Measurements from ENCODE around the gene MLXIPL. TPM values are rescaled to one million over a fixed set of nuclear protein-coding genes. Genes with fewer than 3 reads are reported as not detected.

Gene MLXIPL
- total and polyA plus RNA-seq, 2 donors (not counting 3 experiments of a cell fraction or from before 2014, with no cell fraction given) = not detected

DNA sequence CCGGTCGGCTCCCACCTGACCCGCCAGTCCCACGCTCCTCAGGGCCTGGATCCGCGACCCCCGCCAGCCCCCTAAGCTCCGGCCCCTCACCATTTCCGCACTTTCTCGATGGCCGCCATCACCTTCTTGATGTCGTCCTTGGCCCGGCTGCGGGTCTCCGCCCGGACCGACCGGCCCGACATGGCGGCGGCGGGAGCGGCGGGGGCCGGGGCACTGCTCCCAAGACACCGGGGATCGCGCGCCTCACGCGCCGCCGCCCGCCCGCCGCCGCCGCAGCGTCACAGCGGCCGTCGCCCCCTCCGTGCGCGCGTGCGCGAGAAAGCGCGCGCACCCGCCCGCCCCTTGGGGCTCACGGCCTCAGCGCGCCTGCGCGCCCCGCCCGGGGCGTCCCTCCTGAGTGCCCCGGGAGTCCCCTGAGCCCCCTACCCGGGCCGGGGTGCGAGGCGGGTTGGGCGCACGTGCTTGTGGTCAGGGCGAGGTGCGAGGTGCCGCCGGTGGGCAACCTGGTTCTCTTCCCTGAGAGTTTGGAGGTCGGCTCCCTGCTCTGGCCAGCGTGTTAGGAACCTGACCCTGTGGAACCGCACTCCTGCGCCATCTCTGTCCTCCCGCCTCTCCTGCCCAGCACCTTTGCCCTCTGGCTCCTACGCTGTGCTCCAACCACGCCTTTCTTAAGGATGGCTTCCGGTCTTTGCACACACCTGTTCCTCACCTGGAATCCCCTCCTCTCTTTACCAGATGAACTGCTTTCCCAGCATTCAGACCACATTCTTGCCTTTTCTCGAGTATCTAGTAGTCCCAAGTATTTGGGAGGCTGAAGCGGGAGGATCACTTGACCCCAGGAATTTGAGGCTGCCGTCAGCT lies 66.7 kb downstream of the MLXIPL start, which contains the start of gene BCL7B:
Gene BCL7B (minus strand): TSS at position 294 of the 861 bp plus-strand sequence. CDS start 112 bp downstream, at position 182.
- Histone ChIP-seq H3K9me1 (replicated peaks; ENCODE audit: control insufficient read depth, extremely low read depth, insufficient read depth, low read length) (no peaks in the 10 kb centered on the region), H3K9ac (replicated peaks; ENCODE audit: extremely low read depth, insufficient read depth, low read length) (peak within 1 kb of the TSS; percentile 100), H3K4me1 (ENCODE audit: control insufficient read depth, extremely low read depth, insufficient read depth, low read length) (peaks cover 18% of the 10 kb centered on the region), H3K4me2 (ENCODE audit: insufficient read depth, low read length) (peak within 1 kb of the TSS; percentile 96), H4K20me1 (replicated peaks; ENCODE audit: control insufficient read depth, extremely low read depth, insufficient read depth, low read length) (peaks cover 2% of the 10 kb centered on the region), H3K36me3 (ENCODE audit: control insufficient read depth in 2 of 2, extremely low read depth in 1 of 2, insufficient read depth in 2 of 2, low read length in 2 of 2) (no peaks in the 10 kb centered on the region), H3K27me3 (ENCODE audit: control insufficient read depth in 2 of 2, insufficient read depth in 2 of 2, low read length in 2 of 2) (no peaks in the 10 kb centered on the region), H2AFZ (ENCODE audit: low read depth, low read length) (peak within 1 kb of the TSS; percentile 99), H3K9me3 (replicated peaks; ENCODE audit: control insufficient read depth, insufficient read depth, low read length) (no peaks in the 10 kb centered on the region), H3K79me2 (ENCODE audit: control insufficient read depth, insufficient read depth, low read length) (peaks cover 40% of the 10 kb centered on the region), H3K27ac (ENCODE audit: insufficient read depth, low read depth, low read length) (peak within 1 kb of the TSS; percentile 99), H3K4me3 (replicated peaks in 1 of 3; ENCODE audit: insufficient read depth in 1 of 3, low read depth in 1 of 3, low read length in 3 of 3) (peak within 1 kb of the TSS; percentile 69 to 90 (median 82))
- intact Hi-C loops (cut with micrococcal nuclease) = loop anchor here (1.0 kb wide), 2 partner anchors 21 to 35 kb away; partner anchors contain the start of genes BAZ1B and TBL2
- CTCF ChIA-PET = interaction anchor here (0.8 to 1.1 kb wide), 2 partner anchors 20 to 49 kb away, joined by 3 to 5 read pairs; partner anchors contain the start of gene TBL2
- DNase-seq (ENCODE audit: low read depth, low spot score) = peak; percentile 69
- POLR2A ChIA-PET = interaction anchor here (0.7 to 1.3 kb wide), 3 partner anchors 20 to 36 kb away, joined by 3 to 5 read pairs (median 4); partner anchors contain the start of genes BAZ1B and TBL2
- dilution Hi-C loops (cut with MboI; ENCODE audit: extremely low pct_ligation_motif_present, low sequenced_read_pairs) = no loop called here
- FAIRE-seq = no peak
- TSS peak; percentile 69 for BruUV-seq (replicated peaks)
- TF ChIP-seq POLR2AphosphoS5 (IDR thresholded peaks at IDR 0.05; ENCODE audit: insufficient read depth, low read depth, low read length) (peak; percentile 82), POLR2A (IDR thresholded peaks at IDR 0.05; ENCODE audit: low read depth, low read length) (peak; percentile 76), GATA2 (IDR thresholded peaks at IDR 0.05; ENCODE audit: insufficient read depth, insufficient read length, low read depth, low read length) (no peak)
- TF ChIP-seq, protein P1, sequence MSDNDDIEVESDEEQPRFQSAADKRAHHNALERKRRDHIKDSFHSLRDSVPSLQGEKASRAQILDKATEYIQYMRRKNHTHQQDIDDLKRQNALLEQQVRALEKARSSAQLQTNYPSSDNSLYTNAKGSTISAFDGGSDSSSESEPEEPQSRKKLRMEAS (IDR thresholded peaks at IDR 0.05; ENCODE audit: insufficient read depth, insufficient read length) = peak; percentile 47

- H3K4me3 ChIP-seq (replicated peaks in 1 of 3; ENCODE audit: insufficient read depth in 1 of 3, low read depth in 1 of 3, low read length in 3 of 3) = peak overlapping the region; percentile 69 to 90 (median 82)
- H3K36me3 ChIP-seq (ENCODE audit: control insufficient read depth in 2 of 2, extremely low read depth in 1 of 2, insufficient read depth in 2 of 2, low read length in 2 of 2) = no peaks in the 10 kb centered on the region
- TF ChIP-seq POLR2AphosphoS5 (IDR thresholded peaks at IDR 0.05; ENCODE audit: insufficient read depth, low read depth, low read length) (peak; percentile 89), POLR2A (IDR thresholded peaks at IDR 0.05; ENCODE audit: low read depth, low read length) (no peak)
- peaks cover 45% of the 10 kb centered on the region for H3K79me2 ChIP-seq (ENCODE audit: control insufficient read depth, insufficient read depth, low read length)
- DNase-seq (ENCODE audit: low read depth, low spot score) = peak; percentile 96
- H3K9me1 ChIP-seq (replicated peaks; ENCODE audit: control insufficient read depth, extremely low read depth, insufficient read depth, low read length) = no peaks in the 10 kb centered on the region
- intact Hi-C loops (cut with micrococcal nuclease) (loop anchor here (1.0 kb wide), 2 partner anchors 21 to 35 kb away; partner anchors contain the start of genes BAZ1B and TBL2), dilution Hi-C loops (cut with MboI; ENCODE audit: extremely low pct_ligation_motif_present, low sequenced_read_pairs) (no loop called here)
- H3K27me3 ChIP-seq (ENCODE audit: control insufficient read depth in 2 of 2, insufficient read depth in 2 of 2, low read length in 2 of 2) = no peaks in the 10 kb centered on the region
- CTCF ChIA-PET = interaction anchor here (0.8 to 1.1 kb wide), 3 partner anchors 21 to 182 kb away, joined by 3 to 5 read pairs (median 3); partner anchors contain the start of genes ABHD11 and TBL2
- POLR2A ChIA-PET = interaction anchor here (0.6 to 1.3 kb wide), 3 partner anchors 21 to 146 kb away, joined by 4 to 5 read pairs (median 5); partner anchors contain the start of genes BAZ1B and TBL2
- H3K4me2 ChIP-seq (ENCODE audit: insufficient read depth, low read length) = peak overlapping the region; percentile 88
- no peaks in the 10 kb centered on the region for H3K9me3 ChIP-seq (replicated peaks; ENCODE audit: control insufficient read depth, insufficient read depth, low read length)
- H3K27ac ChIP-seq (ENCODE audit: insufficient read depth, low read depth, low read length) = peak overlapping the region; percentile 99
- H3K9ac ChIP-seq (replicated peaks; ENCODE audit: extremely low read depth, insufficient read depth, low read length) = peak overlapping the region; percentile 100
- peaks cover 2% of the 10 kb centered on the region for H4K20me1 ChIP-seq (replicated peaks; ENCODE audit: control insufficient read depth, extremely low read depth, insufficient read depth, low read length)
- FAIRE-seq = peak; percentile 85
- no TSS peak for BruUV-seq (replicated peaks)
- no peak overlapping the region for H2AFZ ChIP-seq (ENCODE audit: low read depth, low read length)
- H3K4me1 ChIP-seq (ENCODE audit: control insufficient read depth, extremely low read depth, insufficient read depth, low read length) = peaks cover 18% of the 10 kb centered on the region
These were observed 67.3 kb downstream of the MLXIPL start for GRCh38 chr7:73557108-73557396.

All from endothelial cell of umbilical vein (primary cell).